HepG2 (cell line): ENCODE results near the gene USP34. TPM values are rescaled to one million over a fixed set of nuclear protein-coding genes. Genes with fewer than 3 reads are reported as not detected.

Experiments
- ADNP ChIP-seq: sonication (generic); formaldehyde crosslinking; IDR thresholded peaks from 2 replicates; pipeline ENCODE4 v1.4.0; 2020; ENCODE audit warnings: missing genetic modification reagents
- AGO1 ChIP-seq: fragments of 200-400 bp; formaldehyde crosslinking; IDR thresholded peaks from 2 replicates; pipeline ENCODE4 v1.6.1; 2017; ENCODE audit warnings: mild to moderate bottlenecking, low read depth, low read length, moderate library complexity; ENCODE audit not compliant: poor library complexity, severe bottlenecking
- CEBPB ChIP-seq: IDR thresholded peaks from 2 replicates; pipeline ENCODE4 v1.6.1; 2011; ENCODE audit warnings: low read depth, low read length, improper control_type of control experiment, borderline replicate concordance
- EZH2 ChIP-seq: conservative IDR thresholded peaks from 2 replicates; pipeline ENCODE4 v1.6.1; 2012; ENCODE audit warnings: mild to moderate bottlenecking, low read depth, low read length, moderate library complexity
- FOXM1 ChIP-seq: sonication (generic); formaldehyde crosslinking; IDR thresholded peaks from 2 replicates; pipeline ENCODE4 v1.5.0; 2020; ENCODE audit warnings: missing genetic modification reagents
- GATA4 ChIP-seq: sonication (generic); IDR thresholded peaks from 2 replicates; pipeline ENCODE4 v1.6.1; 2016; ENCODE audit warnings: antibody characterized with exemption, low read depth, borderline replicate concordance
- GZF1 ChIP-seq: sonication (generic); formaldehyde crosslinking; IDR thresholded peaks from 2 replicates; pipeline ENCODE4 v1.5.1; 2020; ENCODE audit warnings: mild to moderate bottlenecking, missing genetic modification reagents
- HCFC1 ChIP-seq: fragments of 150-350 bp; IDR thresholded peaks from 2 replicates; pipeline ENCODE4 v1.6.1; 2014; ENCODE audit warnings: low read depth, low read length
- HNRNPLL ChIP-seq: fragments of 200-400 bp; formaldehyde crosslinking; IDR thresholded peaks from 2 replicates; pipeline ENCODE4 v1.6.1; 2017; ENCODE audit warnings: mild to moderate bottlenecking, low read depth, low read length; ENCODE audit not compliant: poor library complexity, severe bottlenecking
- POLR2AphosphoS5 ChIP-seq: IDR thresholded peaks from 2 replicates; pipeline ENCODE4 v1.6.1; 2012; ENCODE audit warnings: low read depth, low read length
- TBL1XR1 ChIP-seq: fragments of 150-350 bp; IDR thresholded peaks from 2 replicates; pipeline ENCODE4 v1.6.1; 2014; ENCODE audit warnings: borderline replicate concordance, low read length; ENCODE audit not compliant: partially characterized antibody
- TMF1 ChIP-seq: sonication (generic); formaldehyde crosslinking; IDR thresholded peaks from 2 replicates; pipeline ENCODE4 v1.8.1; 2022; ENCODE audit warnings: low read depth, missing genetic modification reagents
- ZMYM3 ChIP-seq: sonication (generic); formaldehyde crosslinking; IDR thresholded peaks from 2 replicates; pipeline ENCODE4 v1.5.1; 2020; ENCODE audit warnings: mild to moderate bottlenecking, missing genetic modification reagents
- ZNF556 ChIP-seq: sonication (generic); formaldehyde crosslinking; IDR thresholded peaks from 2 replicates; pipeline ENCODE4 v1.4.0; 2020; ENCODE audit warnings: mild to moderate bottlenecking, missing genetic modification reagents, borderline replicate concordance
- ZNF800 ChIP-seq: sonication (generic); formaldehyde crosslinking; IDR thresholded peaks from 2 replicates; pipeline ENCODE4 v1.4.0; 2020; ENCODE audit warnings: missing genetic modification reagents
- ZZZ3 ChIP-seq: sonication (generic); formaldehyde crosslinking; IDR thresholded peaks from 2 replicates; pipeline ENCODE4 v1.4.0; 2020; ENCODE audit warnings: missing genetic modification reagents, mild to moderate bottlenecking, borderline replicate concordance
- polyA plus RNA-seq, 8 experiments: library from polyadenylated mRNA; depleted of rRNA in 3 of 8; stranded (reverse) in 7 of 8; unstranded in 1 of 8; fragments of >200 nt; fragmentation: Illumina TruSeq in 4 of 8; extraction: Trizol in 4 of 8; gene quantifications; 2 replicates each; pipeline versions ENCODE4 v1.2.1 to v1.2.3, GENCODE V29; 2011 to 2016; ENCODE audit warnings: low read depth in 4 of 8, missing spikeins in 1 of 8, mixed read lengths in 1 of 8; ENCODE audit not compliant: insufficient read depth in 1 of 8
- total RNA-seq, 5 experiments: library from RNA; depleted of rRNA; stranded (reverse); fragments of >200 nt; fragmentation: Illumina TruSeq; extraction: Trizol; gene quantifications; 2 replicates each; pipeline ENCODE4 v1.2.3, GENCODE V29; 2016; ENCODE audit warnings: low read depth in 1 of 5
- TF ChIP-seq, protein P1 (sequence below): sonication (generic); formaldehyde crosslinking; IDR thresholded peaks from 2 replicates; pipeline ENCODE4 v1.8.0; 2022; ENCODE audit warnings: missing genetic modification reagents, mild to moderate bottlenecking, borderline replicate concordance
- TF ChIP-seq, protein P2 (sequence below): IDR thresholded peaks from 2 replicates; pipeline ENCODE4 v1.6.1; 2016; ENCODE audit warnings: mild to moderate bottlenecking, missing biosample characterization, missing genetic modification reagents
- TF ChIP-seq, protein P3 (sequence below): sonication (generic); formaldehyde crosslinking; IDR thresholded peaks from 2 replicates; pipeline ENCODE4 v1.8.1; 2023; ENCODE audit warnings: missing genetic modification reagents, inconsistent platforms, borderline replicate concordance
- TF ChIP-seq, protein P4 (sequence below), 2 experiments: sonication (generic) in 1 of 2; formaldehyde crosslinking in 1 of 2; IDR thresholded peaks; 2 replicates each; pipeline versions ENCODE4 v1.4.0 to v1.6.1; 2016 to 2020; ENCODE audit warnings: borderline replicate concordance in 1 of 2, low read depth in 1 of 2, mild to moderate bottlenecking in 1 of 2, missing genetic modification reagents in 1 of 2

USP34 gene
- total and polyA plus RNA-seq, 2 of the 13 experiments (the other 11 are each of a cell fraction or from before 2014, with no cell fraction given), result 99.2 to 100 TPM

DNA sequence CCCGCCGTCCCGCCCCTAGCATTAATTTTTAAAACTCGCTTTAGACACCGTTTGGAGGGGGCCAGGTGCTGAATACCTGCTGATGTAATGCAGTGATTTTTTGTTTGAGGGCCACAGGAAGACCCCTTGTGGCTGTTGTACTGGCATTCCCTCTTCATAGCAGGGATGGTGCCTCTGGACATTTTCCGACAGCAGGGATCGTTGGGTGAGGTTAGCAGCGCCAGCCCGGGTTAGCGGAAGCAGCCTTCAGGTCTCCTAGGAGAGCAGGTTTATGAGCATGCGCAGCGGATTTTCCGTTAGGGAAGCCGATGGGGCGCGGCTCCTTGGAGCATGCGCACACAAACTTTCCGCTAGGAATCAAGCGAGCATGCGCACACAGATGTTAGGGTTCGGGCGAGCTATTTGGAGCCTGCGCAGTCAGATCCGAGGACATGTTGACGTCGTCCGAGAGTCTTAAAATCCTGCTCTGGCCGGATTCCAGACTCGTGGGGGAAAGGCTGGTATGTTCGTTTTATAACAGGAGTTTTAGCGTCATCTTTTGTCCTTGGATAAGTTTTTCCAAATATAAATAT, 326.1 kb downstream of the USP34 start (continued):
- no peak for TF ChIP-seq TBL1XR1
- TF ChIP-seq, protein P1, sequence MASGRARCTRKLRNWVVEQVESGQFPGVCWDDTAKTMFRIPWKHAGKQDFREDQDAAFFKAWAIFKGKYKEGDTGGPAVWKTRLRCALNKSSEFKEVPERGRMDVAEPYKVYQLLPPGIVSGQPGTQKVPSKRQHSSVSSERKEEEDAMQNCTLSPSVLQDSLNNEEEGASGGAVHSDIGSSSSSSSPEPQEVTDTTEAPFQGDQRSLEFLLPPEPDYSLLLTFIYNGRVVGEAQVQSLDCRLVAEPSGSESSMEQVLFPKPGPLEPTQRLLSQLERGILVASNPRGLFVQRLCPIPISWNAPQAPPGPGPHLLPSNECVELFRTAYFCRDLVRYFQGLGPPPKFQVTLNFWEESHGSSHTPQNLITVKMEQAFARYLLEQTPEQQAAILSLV, result no peak
- TF ChIP-seq, protein P2, sequence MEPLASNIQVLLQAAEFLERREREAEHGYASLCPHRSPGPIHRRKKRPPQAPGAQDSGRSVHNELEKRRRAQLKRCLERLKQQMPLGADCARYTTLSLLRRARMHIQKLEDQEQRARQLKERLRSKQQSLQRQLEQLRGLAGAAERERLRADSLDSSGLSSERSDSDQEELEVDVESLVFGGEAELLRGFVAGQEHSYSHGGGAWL (CRISPR knock-in tag), result no peak
- TF ChIP-seq GZF1 (CRISPR knock-in tag), result 0 out of 2 replicates have a peak, but pooled peaks have one; percentile 55
- TF ChIP-seq GATA4, result 0 out of 2 replicates have a peak, but pooled peaks have one; percentile 57
- no peak for TF ChIP-seq CEBPB
- TF ChIP-seq ZNF800 (CRISPR knock-in tag), result no peak
- no peak for TF ChIP-seq ZNF556 (CRISPR knock-in tag)
- TF ChIP-seq FOXM1 (CRISPR knock-in tag), result no peak
- TF ChIP-seq EZH2, result no peak
- TF ChIP-seq ZMYM3 (CRISPR knock-in tag), result no peak
- no peak for TF ChIP-seq TMF1 (CRISPR knock-in tag)
- TF ChIP-seq ADNP, result no peak
- peak; percentile 96 for TF ChIP-seq POLR2AphosphoS5
- no peak for TF ChIP-seq AGO1
- TF ChIP-seq HNRNPLL, result peak; percentile 98
- TF ChIP-seq HCFC1, result no peak
- TF ChIP-seq ZZZ3 (CRISPR knock-in tag), result no peak
- TF ChIP-seq, protein P3, sequence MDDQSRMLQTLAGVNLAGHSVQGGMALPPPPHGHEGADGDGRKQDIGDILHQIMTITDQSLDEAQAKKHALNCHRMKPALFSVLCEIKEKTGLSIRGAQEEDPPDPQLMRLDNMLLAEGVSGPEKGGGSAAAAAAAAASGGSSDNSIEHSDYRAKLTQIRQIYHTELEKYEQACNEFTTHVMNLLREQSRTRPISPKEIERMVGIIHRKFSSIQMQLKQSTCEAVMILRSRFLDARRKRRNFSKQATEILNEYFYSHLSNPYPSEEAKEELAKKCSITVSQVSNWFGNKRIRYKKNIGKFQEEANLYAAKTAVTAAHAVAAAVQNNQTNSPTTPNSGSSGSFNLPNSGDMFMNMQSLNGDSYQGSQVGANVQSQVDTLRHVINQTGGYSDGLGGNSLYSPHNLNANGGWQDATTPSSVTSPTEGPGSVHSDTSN (CRISPR knock-in tag), result no peak
- TF ChIP-seq, protein P4, sequence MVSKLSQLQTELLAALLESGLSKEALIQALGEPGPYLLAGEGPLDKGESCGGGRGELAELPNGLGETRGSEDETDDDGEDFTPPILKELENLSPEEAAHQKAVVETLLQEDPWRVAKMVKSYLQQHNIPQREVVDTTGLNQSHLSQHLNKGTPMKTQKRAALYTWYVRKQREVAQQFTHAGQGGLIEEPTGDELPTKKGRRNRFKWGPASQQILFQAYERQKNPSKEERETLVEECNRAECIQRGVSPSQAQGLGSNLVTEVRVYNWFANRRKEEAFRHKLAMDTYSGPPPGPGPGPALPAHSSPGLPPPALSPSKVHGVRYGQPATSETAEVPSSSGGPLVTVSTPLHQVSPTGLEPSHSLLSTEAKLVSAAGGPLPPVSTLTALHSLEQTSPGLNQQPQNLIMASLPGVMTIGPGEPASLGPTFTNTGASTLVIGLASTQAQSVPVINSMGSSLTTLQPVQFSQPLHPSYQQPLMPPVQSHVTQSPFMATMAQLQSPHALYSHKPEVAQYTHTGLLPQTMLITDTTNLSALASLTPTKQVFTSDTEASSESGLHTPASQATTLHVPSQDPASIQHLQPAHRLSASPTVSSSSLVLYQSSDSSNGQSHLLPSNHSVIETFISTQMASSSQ (IDR thresholded peaks at IDR 0.05; ENCODE audit: low read depth), result no peak
- TF ChIP-seq, protein P4 (CRISPR knock-in tag; IDR thresholded peaks at IDR 0.05; ENCODE audit: borderline replicate concordance), result no peak
